EL (cell line): ENCODE measurements around the gene CHST5.
"Not testable (repeated sequence)": the region's sequence is repeated elsewhere in the genome, so short reads cannot be mapped to it uniquely, and the experiment has no call there.

Source experiments
- DNase-seq: peaks from one replicate; pipeline ENCODE4 v3.0.0-alpha.2; 2016

The CHST5 gene

DNA sequence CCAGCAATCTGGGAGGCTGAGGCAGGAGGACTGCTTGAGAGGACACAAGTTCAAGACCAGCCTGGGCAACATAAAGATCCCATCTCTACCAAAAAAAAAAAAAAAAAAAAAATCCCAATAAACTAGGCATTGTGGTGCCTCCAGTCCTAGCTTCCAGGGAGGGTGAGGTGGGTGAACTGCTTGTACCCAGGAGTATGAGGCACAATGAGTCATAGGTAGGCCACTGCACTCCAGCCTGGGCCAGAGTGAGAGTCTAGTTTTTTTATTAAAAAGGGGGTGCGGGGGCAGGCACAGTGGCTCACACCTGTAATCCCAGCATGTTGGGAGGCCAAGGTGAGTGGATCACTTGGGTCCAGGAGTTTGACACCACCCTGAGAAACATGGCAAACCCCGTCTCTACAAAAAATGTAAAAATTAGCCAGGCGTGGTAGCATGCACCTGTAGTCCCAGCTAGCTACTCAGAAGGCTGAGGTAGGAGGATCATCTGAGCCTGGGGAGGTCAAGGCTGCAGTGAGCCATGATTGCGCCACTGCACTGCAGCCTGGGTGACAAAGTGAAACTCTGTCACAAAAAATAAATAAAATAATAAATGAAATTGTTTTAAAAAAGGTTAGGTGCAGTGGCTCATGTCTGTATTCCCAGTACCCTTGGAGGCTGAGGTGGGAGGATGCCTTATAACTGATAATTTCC, 32.8 kb downstream of the CHST5 start:
- no peak for DNase-seq

DNA sequence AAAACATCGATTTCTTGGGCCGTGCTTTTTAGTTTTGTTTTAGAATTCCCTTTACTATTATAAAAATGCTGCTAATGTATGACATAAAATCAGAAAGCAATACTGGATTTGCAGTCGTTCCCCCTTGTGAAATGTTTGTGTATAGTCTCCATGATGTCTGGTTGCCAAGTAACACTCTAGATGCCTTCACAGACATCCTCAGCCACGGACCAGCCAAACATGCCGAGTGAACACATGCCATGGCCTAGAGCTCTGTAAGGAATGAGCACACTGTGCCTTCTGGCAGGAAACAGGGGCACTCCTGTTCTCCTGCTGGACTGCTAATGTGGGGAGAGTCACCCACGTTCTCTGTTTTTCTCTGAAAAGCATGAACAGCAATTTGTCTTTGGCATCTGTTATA, 34.1 kb downstream of the CHST5 start:
- peak; percentile 23 for DNase-seq

DNA sequence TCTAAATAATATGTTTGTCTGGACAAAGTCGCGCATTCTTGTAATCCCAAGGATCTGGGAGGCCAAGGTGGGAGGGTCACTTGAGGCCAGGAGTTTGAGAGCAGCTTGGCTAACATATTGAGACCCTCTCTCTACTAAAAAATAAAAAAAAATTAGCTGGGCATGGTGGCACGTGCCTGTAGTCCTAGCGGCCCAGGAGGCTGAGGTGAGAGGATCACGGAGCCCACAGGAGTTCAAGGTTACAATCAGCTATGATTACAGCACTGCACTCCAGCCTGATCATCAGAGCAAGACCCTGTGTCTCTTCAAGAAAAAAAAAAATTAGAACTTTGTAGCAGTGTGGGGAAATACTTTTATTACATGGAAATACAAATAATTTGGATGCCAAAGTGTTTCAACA, 34.5 kb downstream of the CHST5 start:
- no peak for DNase-seq

DNA sequence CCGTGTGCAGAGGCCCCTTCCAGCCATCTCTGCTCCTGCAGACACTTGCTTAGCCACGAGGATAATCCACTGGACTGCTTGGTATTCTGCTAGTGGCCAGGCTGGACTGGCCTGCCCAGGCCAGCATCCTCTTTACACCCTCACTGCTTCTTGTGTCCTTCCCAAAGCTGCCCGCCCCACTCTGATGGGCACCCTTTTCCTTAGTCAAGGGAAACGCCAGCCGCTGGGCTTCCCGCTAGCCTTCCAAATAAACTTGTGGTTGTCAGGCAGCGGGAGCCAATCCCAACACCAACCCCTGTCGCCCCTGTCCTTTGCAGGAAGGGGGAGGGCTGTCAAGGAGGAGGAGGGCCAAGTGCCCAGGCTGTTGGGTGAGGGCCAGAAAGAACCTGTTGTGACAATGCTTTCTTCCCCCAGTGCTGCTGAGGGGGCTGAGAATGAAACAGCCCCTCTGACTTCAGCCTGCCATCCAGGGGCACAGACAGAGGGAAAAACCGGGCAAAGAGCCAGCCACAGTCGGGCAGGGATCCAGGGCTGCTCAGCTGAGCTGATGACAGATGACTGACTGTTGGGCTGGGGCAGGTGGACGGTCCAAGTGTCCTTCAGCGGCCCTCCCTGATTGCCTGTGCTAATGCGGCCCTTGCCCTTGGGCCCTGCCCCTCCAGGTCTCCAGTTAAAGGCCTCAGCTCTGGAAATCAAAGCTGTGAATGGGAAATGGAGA, 37.1 kb downstream of the CHST5 start:
- DNase-seq: not testable (repeated sequence)

DNA sequence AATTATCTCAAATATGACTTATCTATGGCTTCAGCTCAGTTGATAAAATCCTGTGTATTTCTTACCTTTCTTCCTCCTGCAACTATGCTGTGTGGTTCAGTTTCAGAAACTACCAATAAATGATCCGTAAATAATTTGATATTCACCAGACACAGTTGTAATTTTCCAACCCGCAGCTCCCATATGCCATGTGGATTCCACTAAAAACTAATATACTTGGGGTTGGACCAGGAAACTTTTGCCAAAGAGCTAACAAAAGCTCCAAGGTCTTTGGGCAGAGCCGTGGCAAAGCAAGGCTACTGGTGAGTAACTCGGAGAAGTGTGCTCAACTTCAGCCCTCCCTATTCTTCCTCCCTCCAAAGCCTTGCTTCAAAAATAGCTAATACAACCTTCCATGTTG, 38.4 kb downstream of the CHST5 start:
- DNase-seq: no peak

DNA sequence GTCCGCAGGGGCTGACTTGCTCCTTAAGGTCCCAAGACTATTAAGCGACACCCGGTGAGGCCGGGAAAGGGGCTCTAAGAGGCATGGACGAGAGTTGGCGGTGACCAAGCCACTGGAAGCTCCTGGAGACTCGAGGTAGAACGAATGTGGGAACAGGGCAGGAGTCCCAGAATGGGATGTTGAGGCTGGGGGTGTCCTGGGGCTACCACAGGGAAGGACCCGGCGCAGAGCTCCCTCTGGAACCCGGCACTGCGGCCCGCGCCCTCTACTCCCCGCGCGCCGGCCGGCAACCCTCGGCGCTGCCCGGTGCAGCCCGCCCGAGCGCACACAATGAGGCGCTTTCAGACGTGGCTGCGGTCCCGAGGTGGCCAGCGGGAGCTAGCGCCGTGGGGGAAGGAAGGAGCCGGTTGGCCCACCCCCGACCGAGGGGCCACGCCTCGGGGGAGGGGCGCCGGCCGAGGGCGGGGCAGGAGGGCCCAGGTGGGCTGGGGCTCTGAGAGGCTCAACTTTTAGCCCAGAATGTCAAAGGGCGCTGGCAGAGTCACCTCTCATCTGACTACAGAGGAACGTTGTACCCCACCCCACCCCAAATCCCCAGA, 40.7 kb downstream of the CHST5 start, which contains the start of gene CHST6:
TSS of gene CHST6 (minus strand) at position 366 of the 599 bp plus-strand sequence. CDS start 15,613 bp downstream, outside the sequence.
- peak; percentile 33 for DNase-seq

DNA sequence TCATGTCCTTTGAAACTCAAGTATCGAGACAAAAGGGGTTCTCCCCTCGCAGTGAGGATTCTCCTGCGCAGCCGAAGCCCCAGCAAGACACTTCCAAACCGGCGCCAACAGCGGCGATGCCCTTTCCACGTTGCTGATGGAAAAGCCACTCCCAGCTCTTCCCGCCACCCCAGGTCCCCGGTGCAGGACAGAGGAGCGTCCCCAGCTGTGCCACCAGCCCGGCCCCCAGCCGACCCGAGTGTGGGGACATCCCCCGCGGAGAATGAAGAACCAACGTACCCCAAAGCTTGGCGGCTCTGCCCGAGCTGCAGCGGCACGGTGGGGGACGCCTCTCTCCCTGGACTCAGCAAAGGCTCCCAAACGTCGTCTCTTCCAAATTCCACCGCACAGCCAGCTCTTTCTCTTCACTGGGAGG, 41.2 kb downstream of the CHST5 start:
- no peak for DNase-seq

DNA sequence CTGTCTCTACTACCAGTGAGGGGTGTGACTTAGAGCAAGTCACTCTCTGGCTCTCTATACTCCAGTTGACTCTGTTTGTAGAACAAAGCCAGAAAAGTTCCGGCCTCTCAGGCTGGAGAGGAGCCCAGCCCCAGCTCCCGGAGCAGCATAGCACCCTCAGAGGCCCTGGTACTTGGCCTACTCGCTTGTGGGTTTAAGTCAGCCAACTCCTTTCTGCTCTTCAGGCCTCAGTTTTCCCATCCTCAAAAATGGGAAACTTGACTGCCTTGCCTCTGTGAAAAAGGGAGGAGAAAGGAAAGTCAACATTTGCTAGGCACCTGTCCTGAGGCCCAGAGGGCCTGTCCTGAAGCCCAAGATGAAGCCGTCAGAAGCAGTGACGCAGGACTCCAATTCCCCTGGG, 41.7 kb downstream of the CHST5 start:
- DNase-seq: no peak

DNA sequence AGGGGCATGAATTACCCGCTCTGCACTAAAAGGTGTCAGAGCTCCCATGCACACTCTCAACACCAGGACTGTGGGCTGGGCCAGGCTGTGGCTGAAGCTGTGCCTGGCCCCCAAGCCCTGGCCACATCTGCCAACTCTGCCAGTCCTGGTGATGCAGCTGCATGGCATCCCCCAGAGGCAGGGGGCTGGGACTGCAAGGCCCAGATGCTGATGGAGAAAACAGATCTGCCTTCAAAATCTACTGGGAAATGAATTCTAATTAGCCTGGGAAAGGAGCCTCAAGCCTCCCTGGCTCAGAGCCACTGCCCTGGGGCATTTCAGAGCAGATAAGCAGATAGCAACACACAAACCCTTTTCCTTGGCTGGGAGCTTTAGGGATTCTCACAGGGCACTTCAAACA, 44.0 kb downstream of the CHST5 start:
- peak; percentile 59 for DNase-seq

DNA sequence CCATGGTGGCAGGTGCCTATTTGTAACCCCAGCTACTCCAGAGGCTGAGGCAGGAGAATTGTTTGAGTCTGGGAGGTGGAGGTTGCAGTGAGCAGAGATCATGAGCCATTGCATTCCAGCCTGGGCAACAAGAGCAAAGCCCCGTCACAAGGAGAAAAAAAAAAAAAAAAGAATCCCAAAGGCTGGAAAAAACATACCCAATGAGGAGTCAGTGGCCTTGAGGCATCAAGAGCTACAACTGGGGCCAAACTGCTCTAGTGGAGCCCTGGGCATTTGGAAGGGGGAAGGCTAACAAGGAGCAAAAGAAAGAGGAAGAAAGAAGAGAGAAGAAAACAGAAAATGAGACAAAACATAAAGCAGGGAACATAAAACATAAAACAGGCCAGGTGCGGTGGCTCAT, 47.6 kb downstream of the CHST5 start:
- no peak for DNase-seq

DNA sequence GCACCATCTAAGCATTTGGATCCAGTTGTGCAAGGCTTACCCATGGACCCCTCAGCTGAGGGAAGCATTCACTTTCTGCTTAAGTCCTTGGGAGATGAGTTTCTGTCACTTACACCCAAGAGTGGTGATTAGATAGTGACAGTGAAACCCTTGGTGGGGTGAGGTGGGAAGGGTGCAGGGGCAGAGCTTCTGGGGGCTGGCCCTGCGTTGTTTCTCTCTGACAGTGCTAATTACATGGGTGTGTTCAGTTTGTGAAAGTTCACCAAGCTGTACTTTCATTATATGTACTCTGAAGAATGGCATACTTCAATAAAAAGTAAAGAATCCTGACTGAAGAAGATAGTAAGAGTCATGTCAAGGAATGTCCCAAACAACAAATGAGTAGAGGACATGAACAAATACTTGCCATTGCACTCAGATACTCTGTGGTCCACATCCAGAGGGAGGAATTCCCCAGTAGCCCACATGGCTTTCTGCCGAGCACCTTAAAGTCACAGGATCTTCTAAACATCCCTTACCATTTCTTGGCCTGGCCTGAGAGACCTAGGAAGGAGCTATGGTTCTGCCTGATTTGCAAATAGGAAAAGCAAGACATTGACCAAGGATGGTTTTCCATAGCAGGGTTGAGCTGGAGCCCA, 49.1 kb downstream of the CHST5 start:
- DNase-seq: no peak

DNA sequence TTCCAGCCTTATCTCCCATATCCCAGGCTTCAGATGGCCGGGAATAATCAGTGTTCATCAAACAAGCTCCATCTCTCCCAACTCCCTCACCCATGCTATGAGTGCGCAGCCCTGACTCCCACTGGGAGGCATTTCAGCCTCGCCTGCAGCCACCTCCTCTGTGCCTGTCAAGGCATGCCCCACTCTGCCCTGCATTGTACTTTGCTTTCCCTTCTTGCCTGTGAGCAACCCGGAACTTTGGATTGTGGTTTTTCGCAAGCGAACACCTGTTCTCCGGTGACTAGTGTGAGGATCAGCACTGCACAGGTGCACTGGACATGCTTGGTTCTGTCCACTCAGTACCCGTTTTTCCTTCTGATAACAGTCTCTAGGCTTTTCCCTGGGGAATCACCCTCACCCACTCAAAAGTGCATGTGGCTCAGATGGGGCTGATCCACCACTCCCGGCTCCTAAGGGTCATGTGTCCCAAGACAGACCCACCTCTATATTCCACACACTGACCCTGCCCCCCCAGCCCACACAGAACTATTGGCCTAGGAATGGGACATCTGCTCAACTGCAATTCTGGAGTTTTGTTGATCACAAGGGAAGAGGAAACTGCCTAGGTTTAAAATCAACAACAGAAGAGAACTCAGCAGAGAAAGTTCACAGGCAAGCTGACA, 49.8 kb downstream of the CHST5 start:
- DNase-seq: no peak

DNA sequence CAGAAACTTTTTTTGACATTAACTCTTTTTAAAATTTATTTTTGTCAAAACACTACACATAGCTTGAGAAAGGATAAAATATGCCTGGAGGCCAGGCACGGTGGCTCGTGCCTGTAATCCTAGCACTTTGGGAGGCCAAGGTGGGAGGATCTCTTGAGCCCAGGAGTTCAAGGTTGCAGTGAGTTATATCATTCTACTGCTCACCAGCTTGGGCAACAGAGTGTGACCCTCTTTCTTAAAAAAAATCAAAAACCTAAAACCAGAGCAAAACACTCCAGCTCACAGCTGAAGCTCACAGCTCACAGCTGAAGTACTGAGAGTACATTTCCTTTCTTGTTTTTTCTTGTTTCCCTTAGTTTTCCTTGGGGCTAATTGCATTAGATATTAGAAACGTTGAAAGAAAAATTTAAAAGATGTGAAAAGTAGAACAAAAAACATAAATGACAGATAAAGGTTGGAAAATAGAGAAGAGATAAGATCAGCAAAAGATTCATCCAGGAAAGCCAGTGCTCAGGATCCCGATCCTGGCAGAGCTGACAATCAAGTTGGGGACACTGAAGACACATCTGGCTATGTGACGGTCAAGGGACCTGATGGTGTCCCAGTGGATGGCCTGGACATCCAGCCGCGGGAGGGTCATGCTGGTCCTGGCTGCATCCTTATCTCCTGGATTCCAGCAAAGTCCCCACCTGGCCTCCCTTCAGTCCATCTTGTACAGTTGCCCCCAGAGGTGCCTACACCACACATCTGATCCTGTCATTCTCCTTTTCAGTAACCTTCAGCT, 50.5 kb downstream of the CHST5 start:
- DNase-seq: no peak

DNA sequence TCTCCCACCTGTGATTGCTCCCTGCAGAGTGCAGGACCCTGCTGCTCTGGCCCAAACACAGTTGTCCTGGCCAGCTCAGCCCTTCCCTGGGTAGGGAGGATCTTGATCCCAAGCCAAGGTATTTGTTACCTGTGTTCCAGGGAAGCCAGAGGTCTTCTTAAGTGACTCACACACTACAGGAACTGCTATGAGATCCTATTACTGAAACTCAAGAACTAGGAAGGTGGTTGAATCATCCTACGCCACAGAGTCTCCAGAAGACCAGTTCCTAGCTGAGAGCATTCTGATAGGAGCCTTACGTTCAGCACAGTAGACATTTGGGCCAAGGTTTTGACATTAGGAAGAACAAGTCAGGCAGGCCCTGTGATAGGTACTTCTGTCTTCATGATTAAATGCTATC, 52.7 kb downstream of the CHST5 start:
- DNase-seq: no peak

DNA sequence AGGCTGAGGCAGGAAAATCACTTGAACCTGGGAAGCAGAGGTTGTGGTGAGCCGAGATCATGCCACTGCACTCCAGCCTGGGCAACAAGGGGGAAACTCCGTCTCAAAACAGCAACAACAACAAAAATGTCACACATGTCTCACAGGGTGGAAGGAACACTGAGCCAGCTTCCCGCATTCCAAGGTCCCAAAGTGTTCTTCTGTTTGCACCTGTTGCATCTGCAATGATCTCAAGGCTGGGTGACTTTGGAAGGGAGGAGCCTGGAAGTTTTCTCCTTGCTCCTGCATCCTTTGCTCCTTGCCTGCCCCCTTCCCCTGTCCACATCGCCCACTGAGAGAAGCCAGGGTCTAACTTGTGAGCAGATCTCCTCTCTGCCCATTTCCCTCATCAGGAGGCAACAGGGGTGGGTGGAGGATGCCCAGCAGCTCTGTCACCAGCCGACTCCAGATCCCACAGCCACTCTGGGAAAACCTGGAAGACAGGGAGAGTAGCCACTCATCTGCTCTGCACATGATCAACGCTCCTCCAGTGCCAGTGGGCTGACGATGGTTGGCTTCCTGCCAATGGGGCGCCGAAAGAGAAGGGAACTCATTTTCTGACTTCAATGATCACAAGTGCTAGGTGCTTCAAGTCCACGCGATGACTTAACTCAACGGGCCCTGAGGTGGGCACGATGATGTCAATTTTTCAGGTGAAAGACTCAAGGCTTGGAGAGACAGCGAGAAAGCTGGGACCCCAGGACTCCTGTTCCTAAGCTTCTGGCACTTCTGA, 53.3 kb downstream of the CHST5 start:
- DNase-seq: no peak

DNA sequence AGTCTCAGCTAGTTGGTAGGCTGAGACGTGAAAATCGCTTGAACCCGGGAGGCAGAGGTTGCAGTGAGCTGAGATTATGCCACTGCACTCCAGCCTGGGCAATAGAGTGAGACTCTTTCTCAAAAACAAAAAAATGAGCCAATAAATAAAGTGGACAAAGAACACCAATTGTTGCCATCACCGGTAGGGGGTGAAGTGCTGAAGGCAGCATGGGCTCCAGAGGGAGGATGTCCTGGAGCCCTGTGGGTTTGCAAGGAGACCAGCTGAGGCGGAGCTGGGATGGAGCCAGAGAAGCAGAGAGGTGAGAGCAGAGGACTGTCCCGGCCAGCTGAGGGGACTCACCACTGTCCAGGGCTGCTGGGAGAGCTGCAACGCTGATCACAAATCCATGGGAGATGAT, 54.4 kb downstream of the CHST5 start:
- no peak for DNase-seq

DNA sequence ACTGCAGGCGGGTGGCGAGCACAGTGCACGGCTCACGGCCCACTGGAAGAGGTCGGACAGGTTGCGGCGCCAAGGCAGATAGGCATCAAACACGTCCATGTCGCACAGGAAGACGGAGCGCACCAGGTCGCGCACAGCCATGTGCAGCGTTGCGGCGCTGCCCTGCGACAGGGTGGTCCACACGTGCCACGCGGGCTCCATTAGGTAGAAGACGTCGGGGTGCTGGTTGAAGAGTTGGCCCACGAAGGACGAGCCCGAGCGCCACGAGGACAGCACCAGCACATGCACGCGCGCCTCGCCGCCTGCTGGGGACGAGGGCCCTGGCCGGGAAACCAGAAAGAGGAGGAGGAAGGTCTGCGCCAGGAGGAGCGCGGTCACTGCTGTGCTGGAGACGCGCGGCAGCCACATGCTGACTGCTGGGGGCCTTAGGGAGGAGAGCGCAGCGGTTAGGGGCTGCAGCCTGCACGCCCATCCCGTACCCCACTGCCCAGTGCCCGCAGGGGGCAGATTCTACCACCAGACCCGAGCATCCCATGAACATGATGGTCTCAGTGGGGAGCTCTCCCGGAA, 56.4 kb downstream of the CHST5 start:
- no peak for DNase-seq
